Stimulated activated naive B cell treated with anti-CD40 and anti-IgM and Interleukin-4, amounts not matched to agents 10 μg/mL and 1 μg/mL and 100 μg/mL, for 72 hours (primary cell): ENCODE results near the gene P3H4.

Source experiments
- ATAC-seq, 2 donors: fragments of 150-1000 bp; cut with Tn5 transposase; replicated peaks; 2 replicates each; pipeline ENCODE4 v1.10.0; 2021; ENCODE audit warnings: moderate library complexity in 1 of 2
- DNase-seq: peaks from one replicate; pipeline ENCODE4 v3.0.0; 2021
- H3K27ac Mint-ChIP-seq: one replicate; pipeline ENCODE4 v1.8.0; 2022; ENCODE audit warnings: mild to moderate bottlenecking, mixed read lengths
- H3K27me3 Mint-ChIP-seq, 2 donors: one replicate each; pipeline ENCODE4 v1.8.0; 2022; ENCODE audit warnings: mixed read lengths in 2 of 2
- H3K36me3 Mint-ChIP-seq, 2 donors: one replicate each; pipeline ENCODE4 v1.8.0; 2022; ENCODE audit warnings: mixed read lengths in 2 of 2, mild to moderate bottlenecking in 1 of 2
- H3K4me1 Mint-ChIP-seq, 2 donors: one replicate each; pipeline ENCODE4 v1.8.0; 2022; ENCODE audit warnings: mixed read lengths in 2 of 2, mild to moderate bottlenecking in 1 of 2
- H3K4me3 Mint-ChIP-seq, 2 donors: one replicate each; pipeline ENCODE4 v1.8.0; 2022; ENCODE audit warnings: mild to moderate bottlenecking in 2 of 2, mixed read lengths in 2 of 2, moderate library complexity in 1 of 2
- H3K9me3 Mint-ChIP-seq, 2 donors: one replicate each; pipeline ENCODE4 v1.8.0; 2022; ENCODE audit warnings: mixed read lengths in 2 of 2, mild to moderate bottlenecking in 1 of 2

The P3H4 gene

GRCh38 chr17:41775394-41776226 lies 36.1 kb downstream of the P3H4 start:
- H3K36me3 Mint-ChIP-seq: peaks cover 0 to 6% of the 10 kb centered on the region in 2 donors
- peaks cover 15 to 39% of the 10 kb centered on the region in 2 donors for H3K4me1 Mint-ChIP-seq
- no peaks in the 10 kb centered on the region for H3K27me3 Mint-ChIP-seq
- H3K9me3 Mint-ChIP-seq: no peaks in the 10 kb centered on the region
- H3K27ac Mint-ChIP-seq: peak overlapping the region; percentile 79
- ATAC-seq (no peak), DNase-seq (no peak)
- H3K4me3 Mint-ChIP-seq: no peak overlapping the region

- Mint-ChIP-seq H3K27ac (no peak overlapping the region), H3K27me3 (no peaks in the 10 kb centered on the region), H3K4me1 (peaks cover 14 to 31% of the 10 kb centered on the region in 2 donors), H3K36me3 (peaks cover 0 to 10% of the 10 kb centered on the region in 2 donors), H3K4me3 (no peak overlapping the region), H3K9me3 (no peaks in the 10 kb centered on the region)
- no peak for ATAC-seq
- DNase-seq: no peak
Observed at GRCh38 chr17:41773731-41774193, 38.0 kb downstream of the P3H4 start.

DNA sequence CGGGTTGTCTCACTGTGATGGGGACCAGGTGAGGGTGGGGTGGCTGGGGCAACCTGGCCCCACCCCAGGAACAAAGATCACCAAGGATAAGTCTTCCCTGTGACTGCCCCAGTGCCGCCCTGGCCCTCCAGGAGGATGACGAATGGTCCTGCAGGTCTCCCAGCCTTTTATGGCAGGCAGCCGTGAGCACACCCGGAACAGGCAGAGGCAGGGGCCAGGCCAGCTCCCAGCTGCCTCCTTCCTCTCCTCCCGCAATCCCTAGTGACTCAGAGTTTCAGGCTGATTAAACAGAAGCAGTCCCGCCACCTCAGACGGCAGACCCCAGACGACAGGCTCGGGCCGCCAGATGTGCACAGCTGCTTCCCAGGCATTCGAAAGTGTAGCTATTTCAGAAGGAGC lies 38.6 kb downstream of the P3H4 start:
- Mint-ChIP-seq H3K27me3 (no peaks in the 10 kb centered on the region), H3K9me3 (no peaks in the 10 kb centered on the region), H3K4me3 (no peak overlapping the region), H3K36me3 (peaks cover 2 to 13% of the 10 kb centered on the region in 2 donors), H3K4me1 (peaks cover 13 to 25% of the 10 kb centered on the region in 2 donors), H3K27ac (no peak overlapping the region)
- DNase-seq (no peak), ATAC-seq (no peak)

DNA sequence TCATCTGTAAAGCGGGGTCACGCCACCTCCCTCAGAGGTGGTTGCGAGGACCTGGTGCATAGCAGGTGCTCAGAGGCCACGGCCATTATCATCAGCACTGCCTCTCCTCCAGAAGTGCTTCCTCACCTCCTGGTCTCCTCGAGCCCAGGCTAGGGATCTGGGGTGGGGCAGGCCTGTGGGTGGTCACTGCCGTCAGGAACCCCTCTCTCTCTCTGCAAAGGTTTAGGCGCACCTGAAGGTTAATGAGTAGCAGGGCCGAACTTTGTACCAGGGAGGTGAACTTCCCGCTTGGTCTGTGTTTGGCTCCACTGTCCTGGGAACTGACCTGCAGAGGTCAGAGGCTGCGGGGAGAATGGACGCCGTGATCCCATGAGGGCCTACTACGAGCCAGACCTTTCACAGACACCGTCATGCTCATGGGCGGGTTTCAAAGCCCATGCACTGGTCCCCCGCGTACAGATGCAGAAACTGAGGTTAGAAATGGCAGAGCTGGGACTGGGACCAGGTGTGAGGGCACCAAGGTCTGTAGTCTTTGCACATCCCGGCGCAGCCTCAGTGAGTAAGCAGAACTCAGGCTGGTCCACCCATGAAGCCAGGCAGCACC lies 39.1 kb downstream of the P3H4 start:
- Mint-ChIP-seq H3K4me1 (peaks cover 13 to 22% of the 10 kb centered on the region in 2 donors), H3K27me3 (no peaks in the 10 kb centered on the region), H3K4me3 (no peak overlapping the region), H3K27ac (no peak overlapping the region), H3K36me3 (peaks cover 3 to 15% of the 10 kb centered on the region in 2 donors), H3K9me3 (no peaks in the 10 kb centered on the region)
- ATAC-seq (no peak), DNase-seq (no peak)

- no peak for ATAC-seq
Observed at GRCh38 chr17:41772218-41772585, 39.5 kb downstream of the P3H4 start.

GRCh38 chr17:41771389-41772206 lies 40.2 kb downstream of the P3H4 start:
- H3K4me3 Mint-ChIP-seq: peak overlapping the region; percentile 39 to 65
- DNase-seq (no peak), ATAC-seq (peak in 1 of 2 donors; percentile 50)
- H3K4me1 Mint-ChIP-seq: peaks cover 13 to 22% of the 10 kb centered on the region in 2 donors
- peak overlapping the region; percentile 93 for H3K27ac Mint-ChIP-seq
- no peaks in the 10 kb centered on the region for H3K27me3 Mint-ChIP-seq
- peaks cover 6 to 23% of the 10 kb centered on the region in 2 donors for H3K36me3 Mint-ChIP-seq
- no peaks in the 10 kb centered on the region for H3K9me3 Mint-ChIP-seq

More at GRCh38 chr17:41772218-41772585, 39.5 kb downstream of the P3H4 start:
- no peak for DNase-seq
- peaks cover 5 to 17% of the 10 kb centered on the region in 2 donors for H3K36me3 Mint-ChIP-seq
- H3K4me1 Mint-ChIP-seq: peaks cover 13 to 22% of the 10 kb centered on the region in 2 donors
- H3K27me3 Mint-ChIP-seq: no peaks in the 10 kb centered on the region
- no peak overlapping the region for H3K4me3 Mint-ChIP-seq
- peak overlapping the region; percentile 25 for H3K27ac Mint-ChIP-seq
- H3K9me3 Mint-ChIP-seq: no peaks in the 10 kb centered on the region

DNA sequence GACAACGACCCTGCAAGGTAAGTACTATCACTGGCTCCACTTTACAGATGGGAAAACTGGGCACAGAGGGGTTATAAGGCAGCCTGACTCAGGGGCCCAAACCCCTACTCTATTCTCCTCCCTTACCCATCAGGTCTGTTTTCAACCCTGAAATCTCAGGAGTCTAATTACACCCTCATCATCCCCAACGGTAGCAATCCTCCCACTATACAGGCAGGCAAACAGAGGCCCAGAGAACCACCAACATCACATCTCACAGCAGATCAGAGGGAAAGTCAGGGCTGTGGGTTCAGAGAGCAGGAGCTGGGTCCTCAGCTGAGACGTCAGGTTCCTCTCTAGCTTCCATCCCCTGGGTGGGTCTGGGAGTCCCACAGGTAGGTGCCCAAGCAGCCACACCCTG lies 41.8 kb downstream of the P3H4 start:
- no peak for ATAC-seq
- H3K9me3 Mint-ChIP-seq: no peaks in the 10 kb centered on the region
- no peaks in the 10 kb centered on the region for H3K27me3 Mint-ChIP-seq
- H3K27ac Mint-ChIP-seq: no peak overlapping the region
- no peak for DNase-seq
- H3K4me3 Mint-ChIP-seq: no peak overlapping the region
- peaks cover 9 to 26% of the 10 kb centered on the region in 2 donors for H3K36me3 Mint-ChIP-seq
- peaks cover 13 to 22% of the 10 kb centered on the region in 2 donors for H3K4me1 Mint-ChIP-seq

DNA sequence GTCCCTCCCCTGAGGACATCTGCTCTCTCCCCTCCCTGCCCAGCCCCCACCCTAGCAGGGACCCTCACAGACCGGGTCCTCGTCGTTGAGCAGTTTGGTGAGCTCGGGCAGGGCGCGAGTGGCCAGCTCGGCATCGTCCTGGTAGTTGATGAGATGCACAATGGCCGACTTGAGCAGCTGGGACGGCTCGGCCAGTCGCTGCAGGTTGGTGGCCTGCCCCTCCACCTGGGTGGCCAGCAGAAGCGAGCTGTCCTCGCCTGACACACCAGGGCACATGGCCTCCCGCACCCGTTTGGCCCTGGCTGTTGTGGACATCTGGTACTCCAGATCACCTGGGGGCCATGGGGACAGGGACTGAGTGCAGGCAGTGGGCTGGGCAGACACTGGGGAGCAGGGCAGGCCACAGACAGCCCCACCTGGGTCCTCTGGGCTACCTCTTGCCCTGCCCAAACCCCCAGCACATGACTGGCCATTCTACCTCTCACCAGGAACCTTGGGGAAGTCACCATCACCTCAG lies 42.3 kb downstream of the P3H4 start:
- Mint-ChIP-seq H3K27me3 (no peaks in the 10 kb centered on the region), H3K27ac (no peak overlapping the region), H3K9me3 (no peaks in the 10 kb centered on the region), H3K4me3 (no peak overlapping the region), H3K4me1 (peaks cover 13 to 20% of the 10 kb centered on the region in 2 donors), H3K36me3 (peaks cover 9 to 29% of the 10 kb centered on the region in 2 donors)
- ATAC-seq (no peak), DNase-seq (no peak)

DNA sequence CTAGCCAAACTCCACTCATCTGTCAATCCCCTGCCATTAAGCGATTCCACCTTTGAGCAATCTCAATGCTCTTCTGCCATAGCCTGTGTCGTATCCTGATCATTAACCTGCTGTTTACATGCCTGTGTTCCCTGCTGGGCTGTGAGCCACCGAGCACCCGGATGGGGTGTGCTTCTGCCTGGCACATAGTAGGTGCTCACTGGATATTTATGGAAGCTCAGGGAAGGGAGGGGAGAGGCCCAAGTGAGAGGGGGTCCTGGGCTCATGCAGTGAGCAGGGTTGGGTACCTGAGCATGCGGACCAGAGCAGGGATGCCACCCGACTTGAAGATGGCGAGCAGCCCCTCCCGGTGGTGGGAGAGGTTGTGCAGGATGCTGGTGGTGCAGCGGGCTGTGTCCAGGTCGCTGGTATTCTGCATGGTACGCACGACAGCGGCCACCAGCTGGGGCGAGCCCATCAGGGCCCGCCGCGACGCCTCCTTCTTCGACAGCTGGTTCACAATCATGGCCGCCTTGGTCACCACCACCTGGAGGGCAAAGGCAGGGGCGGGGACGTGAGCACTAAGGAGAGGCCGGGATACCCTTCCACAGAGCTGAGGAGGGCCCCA lies 43.0 kb downstream of the P3H4 start:
- no peak overlapping the region for H3K27ac Mint-ChIP-seq
- H3K4me1 Mint-ChIP-seq: peaks cover 11 to 14% of the 10 kb centered on the region in 2 donors
- DNase-seq (no peak), ATAC-seq (no peak)
- H3K4me3 Mint-ChIP-seq: no peak overlapping the region
- H3K9me3 Mint-ChIP-seq: no peaks in the 10 kb centered on the region
- H3K27me3 Mint-ChIP-seq: no peaks in the 10 kb centered on the region
- H3K36me3 Mint-ChIP-seq: peaks cover 9 to 31% of the 10 kb centered on the region in 2 donors

DNA sequence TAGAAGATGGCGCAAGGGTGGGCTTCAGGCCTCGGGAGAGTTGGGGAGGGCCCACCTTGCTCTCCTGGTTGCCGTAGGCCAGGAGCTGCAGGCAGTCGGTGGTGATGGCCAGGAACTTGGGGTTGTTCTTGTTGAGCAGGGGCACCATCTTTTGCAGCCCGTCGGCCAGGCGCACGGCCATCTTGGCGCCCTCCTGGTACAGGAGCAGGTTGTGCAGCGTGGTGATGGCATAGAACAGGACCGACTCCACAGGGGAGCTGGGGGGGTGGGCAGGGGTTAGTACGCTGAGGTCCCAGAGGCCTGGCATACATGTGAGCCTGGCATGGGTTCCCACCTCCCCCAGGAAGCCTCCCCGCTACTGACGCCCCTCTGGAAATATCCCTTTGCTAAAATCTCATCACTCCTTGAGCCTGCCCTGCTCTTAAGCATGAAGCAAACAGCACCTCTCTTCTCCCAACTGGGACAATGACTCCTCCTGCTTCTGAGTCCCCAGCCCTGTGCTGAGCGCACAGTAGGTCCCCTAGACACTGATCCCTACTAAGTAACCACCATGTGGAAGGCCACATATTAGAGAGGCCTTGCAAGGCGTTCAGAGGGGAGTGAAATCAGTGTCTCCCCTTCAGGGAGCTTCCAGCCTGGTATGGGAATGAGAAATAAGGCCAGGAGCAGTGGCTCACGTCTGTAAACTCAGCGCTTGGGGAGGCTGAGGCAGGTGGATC lies 44.3 kb downstream of the P3H4 start:
- H3K27ac Mint-ChIP-seq: peak overlapping the region; percentile 1
- DNase-seq (no peak), ATAC-seq (no peak)
- no peaks in the 10 kb centered on the region for H3K27me3 Mint-ChIP-seq
- H3K4me3 Mint-ChIP-seq: no peak overlapping the region
- H3K9me3 Mint-ChIP-seq: no peaks in the 10 kb centered on the region
- peaks cover 8 to 10% of the 10 kb centered on the region in 2 donors for H3K4me1 Mint-ChIP-seq
- H3K36me3 Mint-ChIP-seq: peaks cover 11 to 40% of the 10 kb centered on the region in 2 donors

- H3K36me3 Mint-ChIP-seq: peaks cover 11 to 47% of the 10 kb centered on the region in 2 donors
- DNase-seq (no peak), ATAC-seq (no peak)
- H3K4me1 Mint-ChIP-seq: peaks cover 2 to 4% of the 10 kb centered on the region in 2 donors
- H3K4me3 Mint-ChIP-seq: no peak overlapping the region
- no peak overlapping the region for H3K27ac Mint-ChIP-seq
- H3K9me3 Mint-ChIP-seq: no peaks in the 10 kb centered on the region
- H3K27me3 Mint-ChIP-seq: no peaks in the 10 kb centered on the region
Observed at GRCh38 chr17:41766135-41766534, 45.6 kb downstream of the P3H4 start.

GRCh38 chr17:41763327-41763726 lies 48.4 kb downstream of the P3H4 start:
- ATAC-seq: no peak
- Mint-ChIP-seq H3K4me3 (no peak overlapping the region), H3K4me1 (peaks cover 9 to 11% of the 10 kb centered on the region in 2 donors), H3K27me3 (no peaks in the 10 kb centered on the region), H3K9me3 (no peaks in the 10 kb centered on the region), H3K36me3 (peaks cover 8 to 44% of the 10 kb centered on the region in 2 donors), H3K27ac (peak overlapping the region; percentile 56)
- no peak for DNase-seq

GRCh38 chr17:41762841-41763240 lies 48.9 kb downstream of the P3H4 start:
- Mint-ChIP-seq H3K4me3 (no peak overlapping the region), H3K36me3 (peaks cover 8 to 44% of the 10 kb centered on the region in 2 donors), H3K4me1 (peaks cover 9 to 11% of the 10 kb centered on the region in 2 donors), H3K27me3 (no peaks in the 10 kb centered on the region), H3K27ac (peak overlapping the region; percentile 31), H3K9me3 (no peaks in the 10 kb centered on the region)
- no peak for DNase-seq
- no peak for ATAC-seq
